GM23338 (cell line): ENCODE measurements around the gene STRN4. TPM values are rescaled to one million over a fixed set of nuclear protein-coding genes. Genes with fewer than 3 reads are reported as not detected.
A peak's percentile ranks its signal among the peaks of the same experiment; 100 is the strongest.

Experiments
- ATAC-seq: fragments of 200-7000 bp; cut with Tn5 transposase; 3 replicates; pipeline ENCODE4 v1.9.1; 2020
- DNase-seq: peaks from one replicate; pipeline ENCODE4 v3.0.0-alpha.2; 2015; ENCODE audit warnings: low spot score
- H2AFZ ChIP-seq: fragments of 200-600 bp; sonication (generic); 2 replicates; pipeline ENCODE4 v1.8.0; 2016; ENCODE audit warnings: antibody characterized with exemption, mild to moderate bottlenecking, moderate library complexity
- H3F3A ChIP-seq: fragments of 200-600 bp; sonication (generic); replicated peaks from 2 replicates; pipeline ENCODE4 v1.8.0; 2017; ENCODE audit warnings: antibody characterized with exemption, mixed run types, low read depth
- H3K27ac ChIP-seq: fragments of 200-600 bp; sonication (generic); 2 replicates; pipeline ENCODE4 v1.6.1; 2016; ENCODE audit warnings: low read depth
- H3K27me3 ChIP-seq: fragments of 200-600 bp; sonication (generic); 2 replicates; pipeline ENCODE4 v1.8.0; 2016; ENCODE audit warnings: mild to moderate bottlenecking, mixed run types, moderate library complexity; ENCODE audit not compliant: insufficient read depth
- H3K36me3 ChIP-seq: fragments of 200-600 bp; sonication (generic); 2 replicates; pipeline ENCODE4 v1.8.0; 2016; ENCODE audit warnings: mild to moderate bottlenecking; ENCODE audit not compliant: insufficient read depth
- H3K4me1 ChIP-seq: fragments of 200-600 bp; sonication (generic); 2 replicates; pipeline ENCODE4 v1.8.0; 2016; ENCODE audit warnings: mild to moderate bottlenecking, moderate library complexity; ENCODE audit not compliant: insufficient read depth
- H3K4me2 ChIP-seq: fragments of 200-600 bp; sonication (generic); 2 replicates; pipeline ENCODE4 v1.7.1; 2017; ENCODE audit warnings: mixed run types
- H3K4me3 ChIP-seq: fragments of 200-600 bp; sonication (generic); 2 replicates; pipeline ENCODE4 v1.6.1; 2016; ENCODE audit warnings: mixed run types
- H3K79me2 ChIP-seq: fragments of 200-600 bp; sonication (generic); replicated peaks from 2 replicates; pipeline ENCODE4 v1.8.0; 2017; ENCODE audit warnings: mild to moderate bottlenecking; ENCODE audit not compliant: insufficient read depth
- H3K9me2 ChIP-seq: fragments of 200-600 bp; sonication (generic); 2 replicates; pipeline ENCODE4 v1.8.0; 2017; ENCODE audit not compliant: insufficient read depth
- H4K20me1 ChIP-seq: fragments of 200-600 bp; sonication (generic); replicated peaks from 2 replicates; pipeline ENCODE4 v1.8.0; 2017; ENCODE audit warnings: mild to moderate bottlenecking; ENCODE audit not compliant: insufficient read depth
- H3K27ac Mint-ChIP-seq: 2 replicates; pipeline ENCODE4 v1.8.0; 2020; ENCODE audit warnings: inconsistent platforms, mild to moderate bottlenecking, moderate library complexity, mixed read lengths
- H3K27me3 Mint-ChIP-seq: 3 replicates; pipeline ENCODE4 v1.8.0; 2022; ENCODE audit warnings: low read depth, mild to moderate bottlenecking, moderate library complexity, mixed read lengths, inconsistent platforms; ENCODE audit not compliant: insufficient read depth, poor library complexity
- H3K36me3 Mint-ChIP-seq: 3 replicates; pipeline ENCODE4 v1.8.0; 2021; ENCODE audit warnings: low read depth, mild to moderate bottlenecking, inconsistent platforms, moderate library complexity, mixed read lengths
- H3K4me1 Mint-ChIP-seq: 3 replicates; pipeline ENCODE4 v1.8.0; 2020; ENCODE audit warnings: mild to moderate bottlenecking, inconsistent platforms, mixed read lengths
- H3K4me3 Mint-ChIP-seq: 3 replicates; pipeline ENCODE4 v1.8.0; 2021; ENCODE audit warnings: moderate library complexity, mild to moderate bottlenecking, inconsistent platforms, mixed read lengths
- H3K9me3 Mint-ChIP-seq: 3 replicates; pipeline ENCODE4 v1.8.0; 2020; ENCODE audit warnings: moderate library complexity, mild to moderate bottlenecking, inconsistent platforms, mixed read lengths
- CTCF ChIP-seq, 2 experiments: fragments of 200-600 bp in 1 of 2; sonication (generic) in 1 of 2; conservative IDR thresholded peaks; 2 replicates each; pipeline versions ENCODE4 v1.5.1 to v1.6.1; 2016 to 2017; ENCODE audit warnings: antibody characterized with exemption in 2 of 2, low read depth in 2 of 2, mild to moderate bottlenecking in 2 of 2, moderate library complexity in 1 of 2
- ZNF331 ChIP-seq: fragments of 250-450 bp; sonication (Bioruptor Pico); IDR thresholded peaks from 2 replicates; pipeline ENCODE4 v1.5.0; 2020; ENCODE audit warnings: low read depth, mild to moderate bottlenecking, moderate library complexity
- ZNF462 ChIP-seq: fragments of 250-450 bp; sonication (Bioruptor Pico); IDR thresholded peaks from 2 replicates; pipeline ENCODE4 v1.5.0; 2020; ENCODE audit warnings: mild to moderate bottlenecking, moderate library complexity
- polyA plus RNA-seq: library from polyadenylated mRNA; unstranded; fragments of >200 nt; fragmentation: Nextera tagmentation; extraction: Ambion mirVana; gene quantifications from 2 replicates; pipeline ENCODE4 v1.2.1, GENCODE V29; 2016
- total RNA-seq: library from RNA; depleted of rRNA; stranded (reverse); fragments of >200 nt; shearing (Covaris generic); gene quantifications from 2 replicates; pipeline ENCODE4 v1.2.3, GENCODE V29; 2014
- TF ChIP-seq, protein P1 (sequence below): IDR thresholded peaks from 2 replicates; pipeline ENCODE4 v1.6.1; 2016; ENCODE audit warnings: antibody characterized with exemption

Gene STRN4
- total and polyA plus RNA-seq, 2 experiments from 2014 or later = 62.1 to 140 TPM

GRCh38 chr19:46704379-46705076 lies 41.7 kb downstream of the STRN4 start:
- H3K4me3 Mint-ChIP-seq = no peak overlapping the region; the same call in 2 of the 3 replicates
- peaks cover 10% of the 10 kb centered on the region for H3K27me3 Mint-ChIP-seq
- Histone ChIP-seq H3K4me2 (no peak overlapping the region), H3K36me3 (peaks cover 39% of the 10 kb centered on the region), H3K27me3 (no peaks in the 10 kb centered on the region), H3K79me2 (no peaks in the 10 kb centered on the region), H3F3A (peaks cover 12% of the 10 kb centered on the region; the same call in 1 of the 2 replicates), H3K4me1 (no peaks in the 10 kb centered on the region), H4K20me1 (peaks cover 21% of the 10 kb centered on the region), H2AFZ (no peak overlapping the region), H3K27ac (no peak overlapping the region), H3K9me2 (no peaks in the 10 kb centered on the region), H3K4me3 (no peak overlapping the region)
- ATAC-seq (peak; percentile 97), DNase-seq (peak; percentile 95)
- no peak overlapping the region for H3K27ac Mint-ChIP-seq
- H3K36me3 Mint-ChIP-seq = peaks cover 79% of the 10 kb centered on the region
- H3K9me3 Mint-ChIP-seq = no peaks in the 10 kb centered on the region
- 0 out of 3 replicates have a peak, but pooled peaks cover 2% of the 10 kb centered on the region for H3K4me1 Mint-ChIP-seq
- TF ChIP-seq, protein P1, sequence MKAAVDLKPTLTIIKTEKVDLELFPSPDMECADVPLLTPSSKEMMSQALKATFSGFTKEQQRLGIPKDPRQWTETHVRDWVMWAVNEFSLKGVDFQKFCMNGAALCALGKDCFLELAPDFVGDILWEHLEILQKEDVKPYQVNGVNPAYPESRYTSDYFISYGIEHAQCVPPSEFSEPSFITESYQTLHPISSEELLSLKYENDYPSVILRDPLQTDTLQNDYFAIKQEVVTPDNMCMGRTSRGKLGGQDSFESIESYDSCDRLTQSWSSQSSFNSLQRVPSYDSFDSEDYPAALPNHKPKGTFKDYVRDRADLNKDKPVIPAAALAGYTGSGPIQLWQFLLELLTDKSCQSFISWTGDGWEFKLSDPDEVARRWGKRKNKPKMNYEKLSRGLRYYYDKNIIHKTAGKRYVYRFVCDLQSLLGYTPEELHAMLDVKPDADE = no peak
- peak; percentile 85 to 93 for TF ChIP-seq CTCF (conservative IDR thresholded peaks at IDR 0.05; ENCODE audit: low read depth in 2 of 2)

DNA sequence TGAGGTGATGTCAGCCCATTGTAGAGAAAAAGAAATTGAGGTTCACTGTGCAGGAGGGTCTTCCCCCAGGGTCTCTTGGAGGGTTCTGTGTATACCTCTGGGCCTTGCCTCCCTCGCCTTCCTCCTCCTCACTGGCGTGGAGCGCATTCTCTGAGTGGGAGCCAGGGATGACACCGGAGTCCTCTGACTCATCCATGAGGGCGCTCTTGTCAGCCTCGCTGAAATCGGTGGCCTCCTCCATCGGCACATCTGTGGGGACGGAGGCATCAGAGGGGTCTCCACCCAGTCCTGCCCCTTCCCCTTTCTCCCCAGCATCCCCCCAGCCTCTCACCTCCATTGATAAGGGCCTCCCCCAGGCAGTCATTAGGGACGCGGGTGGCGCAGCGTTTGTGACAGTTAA lies 45.5 kb downstream of the STRN4 start:
- Mint-ChIP-seq H3K4me1 (peaks cover 12% of the 10 kb centered on the region), H3K27ac (no peak overlapping the region), H3K36me3 (peaks cover 72% of the 10 kb centered on the region), H3K9me3 (no peaks in the 10 kb centered on the region), H3K27me3 (peaks cover 13% of the 10 kb centered on the region), H3K4me3 (no peak overlapping the region)
- no peak overlapping the region for H3K4me3 ChIP-seq
- no peak for DNase-seq
- H3K9me2 ChIP-seq = no peaks in the 10 kb centered on the region
- peaks cover 4% of the 10 kb centered on the region; the same call in 1 of the 2 replicates for H3K4me1 ChIP-seq
- peaks cover 51% of the 10 kb centered on the region for H3K36me3 ChIP-seq
- no peaks in the 10 kb centered on the region for H3K27me3 ChIP-seq
- peaks cover 19% of the 10 kb centered on the region; the same call in 1 of the 2 replicates for H3F3A ChIP-seq
- H3K4me2 ChIP-seq = no peak overlapping the region
- no peak overlapping the region for H2AFZ ChIP-seq
- 0 out of 2 replicates have a peak, but pooled peaks cover 3% of the 10 kb centered on the region for H3K79me2 ChIP-seq
- H3K27ac ChIP-seq = no peak overlapping the region
- H4K20me1 ChIP-seq = peaks cover 37% of the 10 kb centered on the region
- ATAC-seq = no peak
- no peak for TF ChIP-seq ZNF462 (CRISPR knock-in tag)
- no peak for TF ChIP-seq CTCF (conservative IDR thresholded peaks at IDR 0.05; ENCODE audit: low read depth in 2 of 2)
- no peak for TF ChIP-seq ZNF331 (CRISPR knock-in tag)
